ENCODE results near the gene BACH2.

DNA sequence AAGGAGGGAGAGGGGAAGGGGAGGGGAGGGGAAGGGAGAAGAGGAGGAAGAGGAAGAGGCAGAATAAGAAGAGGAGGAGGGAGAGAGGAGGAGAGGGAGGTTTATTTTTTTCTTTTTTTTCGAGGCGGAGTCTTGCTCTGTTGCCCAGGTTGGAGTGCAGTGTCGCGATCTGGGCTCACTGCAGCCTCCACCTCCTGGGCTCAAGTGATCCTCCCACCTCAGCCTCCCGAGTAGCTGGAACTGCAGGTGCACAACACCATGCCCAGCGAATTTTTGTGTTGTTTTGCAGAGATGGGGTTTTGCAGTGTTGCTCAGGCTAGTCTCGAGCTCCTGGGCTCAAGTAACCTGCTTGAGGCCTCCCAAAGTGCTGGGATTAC, 408.5 kb downstream of the BACH2 start:
- TF ChIP-seq CTCF (IDR thresholded peaks at IDR 0.05) (no peak), EZH2 (IDR thresholded peaks at IDR 0.05) (no peak), EZH2phosphoT487 (IDR thresholded peaks at IDR 0.05) (no peak)

All from neural progenitor cell (in vitro differentiated cells).